OCI-LY1 (cell line): Measurements from ENCODE around the gene FH.

ENCODE experiments used
- H2AFZ ChIP-seq: fragments of 200-600 bp; sonication (generic), shearing (Covaris generic); 2 replicates; pipeline ENCODE4 v1.6.0; 2014; ENCODE audit warnings: antibody characterized with exemption, mild to moderate bottlenecking, low read length
- H3F3A ChIP-seq: fragments of 200-600 bp; sonication (generic), shearing (Covaris generic); 2 replicates; pipeline ENCODE4 v1.6.0; 2014; ENCODE audit warnings: mild to moderate bottlenecking, antibody characterized with exemption, low read length, moderate library complexity; ENCODE audit not compliant: insufficient read depth
- H3K27ac ChIP-seq: fragments of 200-600 bp; sonication (generic); 2 replicates; pipeline ENCODE4 v1.5.1; 2014; ENCODE audit warnings: low read length, mixed run types, mild to moderate bottlenecking, low read depth; ENCODE audit not compliant: poor library complexity, severe bottlenecking
- H3K27me3 ChIP-seq: fragments of 200-600 bp; sonication (generic); 2 replicates; pipeline ENCODE4 v1.6.0; 2014; ENCODE audit warnings: antibody characterized with exemption, mild to moderate bottlenecking, low read length, moderate library complexity; ENCODE audit not compliant: insufficient read depth
- H3K36me3 ChIP-seq: fragments of 200-600 bp; sonication (generic); 2 replicates; pipeline ENCODE4 v1.6.1; 2014; ENCODE audit warnings: mild to moderate bottlenecking, antibody characterized with exemption, low read length, moderate library complexity, mixed read lengths; ENCODE audit not compliant: insufficient read depth
- H3K4me1 ChIP-seq: fragments of 200-600 bp; sonication (generic); 2 replicates; pipeline ENCODE4 v1.5.1; 2014; ENCODE audit warnings: mild to moderate bottlenecking, low read length, moderate library complexity; ENCODE audit not compliant: insufficient read depth, severe bottlenecking
- H3K4me2 ChIP-seq: fragments of 200-600 bp; sonication (generic), shearing (Covaris generic); 2 replicates; pipeline ENCODE4 v1.6.1; 2014; ENCODE audit warnings: low read length
- H3K4me3 ChIP-seq: fragments of 200-600 bp; sonication (generic); 2 replicates; pipeline ENCODE4 v1.5.1; 2014; ENCODE audit warnings: low read length, low read depth, mild to moderate bottlenecking, mixed read lengths; ENCODE audit not compliant: poor library complexity, severe bottlenecking
- H3K79me2 ChIP-seq: fragments of 200-600 bp; shearing (Covaris generic); 2 replicates; pipeline ENCODE4 v1.6.1; 2016; ENCODE audit warnings: mixed run types, low read length, mixed read lengths; ENCODE audit not compliant: insufficient read depth
- H3K9ac ChIP-seq: fragments of 200-600 bp; sonication (generic), shearing (Covaris generic); 2 replicates; pipeline ENCODE4 v1.6.1; 2014; ENCODE audit warnings: mild to moderate bottlenecking, low read length, mixed read lengths
- H3K9me2 ChIP-seq: fragments of 200-600 bp; sonication (generic), shearing (Covaris generic); 2 replicates; pipeline ENCODE4 v1.6.1; 2014; ENCODE audit warnings: low read depth, mild to moderate bottlenecking, low read length, mixed read lengths
- H3K9me3 ChIP-seq: fragments of 200-600 bp; shearing (Covaris generic); 2 replicates; pipeline ENCODE4 v1.6.1; 2014; ENCODE audit warnings: low read length, mixed read lengths
- H4K20me1 ChIP-seq: fragments of 200-600 bp; sonication (generic), shearing (Covaris generic); 2 replicates; pipeline ENCODE4 v1.6.0; 2016; ENCODE audit warnings: mild to moderate bottlenecking, low read length; ENCODE audit not compliant: insufficient read depth
- EZH2 ChIP-seq: fragments of 200-600 bp; sonication (generic), shearing (Covaris generic); IDR thresholded peaks from 2 replicates; pipeline ENCODE4 v1.8.0; 2017; ENCODE audit warnings: borderline replicate concordance, mixed run types, mild to moderate bottlenecking, antibody characterized with exemption, low read length, moderate library complexity, mixed read lengths
- TF ChIP-seq, protein P1 (sequence below): fragments of 200-600 bp; sonication (generic), shearing (Covaris generic); IDR thresholded peaks from 2 replicates; pipeline ENCODE4 v1.5.1; 2017; ENCODE audit warnings: mild to moderate bottlenecking, antibody characterized with exemption, low read length, moderate library complexity, mixed read lengths

Gene FH

GRCh38 chr1:241518476-241519307 is 863 bp downstream of the FH start:
- H3K27ac ChIP-seq, result no peak overlapping the region
- H3F3A ChIP-seq, result no peaks in the 10 kb centered on the region
- no peaks in the 10 kb centered on the region for H3K9me2 ChIP-seq
- no peaks in the 10 kb centered on the region for H3K9me3 ChIP-seq
- TF ChIP-seq, protein P1, sequence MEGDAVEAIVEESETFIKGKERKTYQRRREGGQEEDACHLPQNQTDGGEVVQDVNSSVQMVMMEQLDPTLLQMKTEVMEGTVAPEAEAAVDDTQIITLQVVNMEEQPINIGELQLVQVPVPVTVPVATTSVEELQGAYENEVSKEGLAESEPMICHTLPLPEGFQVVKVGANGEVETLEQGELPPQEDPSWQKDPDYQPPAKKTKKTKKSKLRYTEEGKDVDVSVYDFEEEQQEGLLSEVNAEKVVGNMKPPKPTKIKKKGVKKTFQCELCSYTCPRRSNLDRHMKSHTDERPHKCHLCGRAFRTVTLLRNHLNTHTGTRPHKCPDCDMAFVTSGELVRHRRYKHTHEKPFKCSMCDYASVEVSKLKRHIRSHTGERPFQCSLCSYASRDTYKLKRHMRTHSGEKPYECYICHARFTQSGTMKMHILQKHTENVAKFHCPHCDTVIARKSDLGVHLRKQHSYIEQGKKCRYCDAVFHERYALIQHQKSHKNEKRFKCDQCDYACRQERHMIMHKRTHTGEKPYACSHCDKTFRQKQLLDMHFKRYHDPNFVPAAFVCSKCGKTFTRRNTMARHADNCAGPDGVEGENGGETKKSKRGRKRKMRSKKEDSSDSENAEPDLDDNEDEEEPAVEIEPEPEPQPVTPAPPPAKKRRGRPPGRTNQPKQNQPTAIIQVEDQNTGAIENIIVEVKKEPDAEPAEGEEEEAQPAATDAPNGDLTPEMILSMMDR, result no peak
- no peak for TF ChIP-seq EZH2
- peaks cover 18% of the 10 kb centered on the region for H3K4me1 ChIP-seq
- 0 out of 2 replicates have a peak, but pooled peaks cover 3% of the 10 kb centered on the region for H3K79me2 ChIP-seq
- 0 out of 2 replicates have a peak, but pooled peaks cover 5% of the 10 kb centered on the region for H3K36me3 ChIP-seq
- H3K9ac ChIP-seq, result peak overlapping the region; percentile 67
- peak overlapping the region; percentile 6; the same call in 1 of the 2 replicates for H2AFZ ChIP-seq
- peak overlapping the region; percentile 91 for H3K4me2 ChIP-seq
- no peaks in the 10 kb centered on the region for H3K27me3 ChIP-seq
- H3K4me3 ChIP-seq, result peak overlapping the region; percentile 70
- no peaks in the 10 kb centered on the region for H4K20me1 ChIP-seq

DNA sequence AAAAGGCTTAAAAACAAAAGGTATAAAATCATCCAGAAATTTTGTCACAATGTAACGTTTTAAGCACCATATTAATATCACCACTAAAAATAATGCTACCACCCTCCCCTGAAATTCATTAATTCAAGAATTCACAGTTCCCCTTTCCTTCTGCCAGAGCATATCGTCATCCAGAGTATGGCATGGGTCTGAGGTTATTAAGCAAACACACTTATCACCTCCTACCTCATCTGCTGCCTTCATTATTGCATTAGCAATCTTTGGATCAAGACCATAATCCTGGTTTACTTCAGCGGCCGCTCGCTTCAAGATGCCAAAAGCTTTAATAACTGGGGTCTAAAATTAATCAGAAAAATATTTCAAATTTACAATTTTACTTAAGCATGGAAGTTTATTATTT is 6.2 kb downstream of the FH start:
- Histone ChIP-seq H3K27ac (no peak overlapping the region), H3K9me2 (no peaks in the 10 kb centered on the region), H3K9ac (no peak overlapping the region), H4K20me1 (no peaks in the 10 kb centered on the region), H3K4me3 (no peak overlapping the region), H3K27me3 (no peaks in the 10 kb centered on the region), H3K4me1 (peaks cover 6% of the 10 kb centered on the region), H3K4me2 (no peak overlapping the region), H3K9me3 (no peaks in the 10 kb centered on the region), H3F3A (no peaks in the 10 kb centered on the region), H3K79me2 (0 out of 2 replicates have a peak, but pooled peaks cover 3% of the 10 kb centered on the region), H2AFZ (no peak overlapping the region), H3K36me3 (peaks cover 30% of the 10 kb centered on the region; the same call in 1 of the 2 replicates)
- TF ChIP-seq, protein P1, result no peak
- no peak for TF ChIP-seq EZH2

DNA sequence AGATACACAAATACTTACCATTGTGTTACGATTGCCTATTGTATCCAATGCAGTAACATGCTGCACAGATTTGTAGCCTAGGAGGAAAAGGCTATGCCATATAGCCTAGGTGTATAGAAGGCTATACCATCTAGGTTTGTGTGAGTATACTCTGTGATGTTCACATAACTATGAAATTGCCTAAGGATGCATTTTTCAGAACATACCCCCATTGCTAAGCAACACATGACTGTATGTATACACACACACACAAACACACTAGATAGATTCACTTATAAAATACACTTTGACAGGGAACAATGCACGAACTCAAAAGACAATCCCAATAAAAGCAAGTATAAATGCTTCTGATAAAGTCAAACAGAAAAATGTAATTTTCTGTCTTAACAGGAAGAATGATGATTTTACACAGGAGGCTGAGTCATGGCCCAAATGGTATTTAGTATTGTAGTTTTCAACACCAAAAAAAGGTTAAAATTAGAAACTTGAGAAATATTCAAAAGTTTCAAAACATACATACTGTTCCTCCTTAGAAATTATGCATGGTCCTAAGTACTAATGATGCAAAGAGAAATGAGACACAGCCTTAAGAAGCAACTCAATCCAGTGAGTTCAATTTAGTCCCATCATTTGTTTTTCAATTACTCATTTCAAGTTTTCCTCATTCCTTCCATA is 12.2 kb downstream of the FH start:
- Histone ChIP-seq H3K36me3 (peaks cover 62% of the 10 kb centered on the region), H3K4me2 (no peak overlapping the region), H3K4me3 (no peak overlapping the region), H4K20me1 (no peaks in the 10 kb centered on the region), H3K27me3 (no peaks in the 10 kb centered on the region), H3K9me2 (no peaks in the 10 kb centered on the region), H3K4me1 (no peaks in the 10 kb centered on the region), H3K9me3 (no peaks in the 10 kb centered on the region), H3F3A (no peaks in the 10 kb centered on the region), H3K27ac (no peak overlapping the region), H3K79me2 (no peaks in the 10 kb centered on the region), H3K9ac (no peak overlapping the region), H2AFZ (no peak overlapping the region)
- TF ChIP-seq, protein P1, result no peak
- TF ChIP-seq EZH2, result no peak
